Hematopoietic multipotent progenitor cell (in vitro differentiated cells): ENCODE results near the gene NUDT21. TPM values are rescaled to one million over a fixed set of nuclear protein-coding genes. Genes with fewer than 3 reads are reported as not detected.
A peak's percentile ranks its signal among the peaks of the same experiment; 100 is the strongest.

Experiments used
- DNase-seq, 3 donors: peaks; one replicate each; pipeline ENCODE4 v3.0.0-alpha.2; 2011 to 2015; ENCODE audit warnings: low read depth in 2 of 3, low spot score in 2 of 3
- total RNA-seq: library from RNA; depleted of rRNA; stranded (reverse); fragments of >200 nt; gene quantifications from one replicate; pipeline ENCODE4 v1.2.3, GENCODE V29; 2012

Gene NUDT21
- total RNA-seq, 1 donor: 34.5 TPM

DNA sequence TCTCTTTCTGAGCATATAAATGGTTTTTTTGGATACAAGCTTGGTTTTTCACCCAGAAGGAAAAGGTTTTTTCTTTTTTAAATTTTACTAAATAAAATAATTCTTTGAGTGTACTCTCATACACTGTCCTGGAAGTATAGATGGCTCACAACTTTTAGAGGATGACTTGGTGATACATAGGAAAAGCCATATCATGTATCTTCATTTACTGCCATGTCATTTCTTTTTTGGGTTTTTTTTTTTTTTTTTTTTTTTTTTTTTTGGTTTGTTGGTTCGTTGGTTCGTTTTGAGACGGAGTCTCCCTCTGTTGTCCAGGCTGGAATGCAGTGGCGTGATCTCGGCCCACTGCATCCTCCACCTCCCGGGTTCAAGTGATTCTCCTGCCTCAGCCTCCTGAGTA lies 12.0 kb upstream of the NUDT21 start:
- no peak for DNase-seq

- DNase-seq: no peak
Measured at GRCh38 chr16:56462064-56462796, 11.1 kb upstream of the NUDT21 start.

DNA sequence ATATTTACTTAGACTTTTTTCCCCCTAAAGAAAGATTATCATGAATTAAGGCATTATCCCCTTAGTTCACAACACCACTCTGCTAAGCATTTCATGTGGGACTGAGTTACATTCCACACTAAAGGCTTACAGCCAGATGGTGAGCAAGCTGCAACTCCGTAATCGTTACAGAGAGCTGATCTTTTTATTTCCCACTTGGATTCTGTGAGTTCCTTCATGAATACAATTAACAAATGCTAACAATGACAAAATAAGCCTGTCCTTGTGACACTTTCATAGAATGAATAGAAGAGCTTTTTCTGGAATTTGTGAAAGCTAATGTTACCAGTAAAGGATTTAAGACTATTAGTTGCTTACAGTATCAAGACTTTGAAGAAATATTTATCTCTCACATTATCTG lies 9.0 kb upstream of the NUDT21 start:
- no peak for DNase-seq

- DNase-seq: no peak
Measured at GRCh38 chr16:56457927-56458470, 6.9 kb upstream of the NUDT21 start.

- DNase-seq: peak in 2 of 3 donors; percentile 14 to 31
Measured at GRCh38 chr16:56451753-56452689, 889 bp upstream of the NUDT21 start.

DNA sequence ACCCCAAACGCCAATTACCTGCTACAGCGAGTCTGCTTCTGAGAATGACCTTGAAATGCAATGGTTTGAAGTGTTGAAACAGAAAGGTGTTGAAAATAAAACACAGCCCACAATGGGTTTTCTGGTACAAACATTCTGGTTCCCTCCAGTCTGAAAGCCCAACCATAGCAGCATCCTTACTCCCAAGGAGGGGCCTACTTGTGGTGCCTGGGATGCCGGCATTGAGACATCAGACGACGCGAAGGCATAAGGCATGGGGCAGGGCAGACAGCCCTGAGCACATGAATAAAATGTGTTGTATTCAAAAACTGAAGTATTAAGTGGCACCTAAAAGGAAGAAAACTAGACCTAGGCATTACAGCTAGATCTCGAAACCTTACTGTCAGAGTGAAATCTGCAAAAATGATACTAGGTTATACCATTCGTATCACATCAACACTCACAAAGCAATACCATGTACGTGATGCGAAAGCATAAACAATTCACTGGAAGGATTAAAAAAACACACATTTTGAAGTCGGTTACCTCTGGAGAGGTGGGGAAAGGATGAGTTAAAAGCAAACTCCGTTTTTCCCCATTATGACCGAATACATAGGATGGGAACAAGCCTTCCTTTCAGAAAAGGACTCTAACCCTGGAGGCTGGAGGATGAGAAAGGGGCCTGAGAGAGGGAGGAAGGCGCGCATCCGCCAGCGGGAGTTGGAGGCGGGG lies 702 bp downstream of the NUDT21 start:
- peak in 1 of 3 donors; percentile 3 for DNase-seq

DNA sequence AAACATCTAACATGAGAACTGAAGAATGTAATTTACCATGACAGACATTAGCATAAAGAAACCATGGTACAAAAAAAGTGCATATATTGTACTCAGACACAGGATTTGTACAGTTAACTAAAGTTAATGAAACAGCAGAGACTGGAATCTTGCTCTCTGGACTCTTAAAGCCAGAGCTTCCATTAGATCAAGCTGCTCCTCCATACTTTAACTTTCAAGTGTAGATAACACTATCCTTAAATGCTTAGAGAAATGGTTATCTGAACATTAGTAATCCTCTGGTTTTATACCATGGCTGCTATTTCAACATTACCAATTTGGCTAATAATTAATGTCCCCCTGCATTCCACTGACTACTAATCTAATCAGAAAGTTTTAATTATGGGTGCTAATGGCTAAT lies 3.1 kb downstream of the NUDT21 start:
- DNase-seq: no peak

DNA sequence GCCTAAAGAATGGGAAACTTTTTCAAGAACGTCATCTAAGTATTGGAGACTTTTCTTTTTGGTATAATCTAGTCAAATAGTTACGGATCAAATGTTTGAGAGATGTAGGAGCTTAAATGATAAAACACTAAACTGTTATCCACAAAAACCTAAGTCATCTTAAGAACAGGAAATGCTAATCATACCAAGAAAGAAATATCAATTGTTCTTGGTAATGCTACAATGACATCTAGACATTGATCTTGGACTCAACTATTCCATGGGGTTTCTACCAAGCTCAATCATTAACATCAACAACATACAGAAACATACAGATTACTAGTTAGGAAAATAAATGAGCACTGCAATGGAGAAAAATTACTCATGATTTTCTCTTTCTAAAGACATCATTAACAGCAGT lies 3.8 kb downstream of the NUDT21 start:
- DNase-seq: no peak

- DNase-seq: no peak
Measured at GRCh38 chr16:56438038-56438437, 13.1 kb downstream of the NUDT21 start.

- no peak for DNase-seq
Measured at GRCh38 chr16:56436258-56436657, 14.9 kb downstream of the NUDT21 start.

DNA sequence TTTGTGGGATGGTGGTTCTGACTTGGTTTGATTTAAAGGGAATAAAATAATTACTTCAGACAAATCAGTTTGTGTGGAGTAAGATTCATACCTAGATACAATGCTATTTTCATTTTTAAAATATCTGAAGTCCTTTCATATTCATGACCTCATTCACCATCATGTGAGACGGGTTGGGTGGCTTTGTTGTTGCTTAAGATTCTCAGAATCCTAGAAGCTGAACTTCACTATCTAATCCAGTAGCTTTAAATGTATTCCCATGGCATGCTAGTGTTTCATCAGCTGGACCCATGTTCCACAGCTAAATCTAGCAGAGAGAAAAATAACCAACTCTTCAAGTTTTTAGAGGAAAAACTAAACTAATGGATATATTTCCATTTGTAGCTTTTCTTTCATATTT lies 23.0 kb downstream of the NUDT21 start:
- DNase-seq: no peak

GRCh38 chr16:56426585-56426984 lies 24.5 kb downstream of the NUDT21 start:
- no peak for DNase-seq

DNA sequence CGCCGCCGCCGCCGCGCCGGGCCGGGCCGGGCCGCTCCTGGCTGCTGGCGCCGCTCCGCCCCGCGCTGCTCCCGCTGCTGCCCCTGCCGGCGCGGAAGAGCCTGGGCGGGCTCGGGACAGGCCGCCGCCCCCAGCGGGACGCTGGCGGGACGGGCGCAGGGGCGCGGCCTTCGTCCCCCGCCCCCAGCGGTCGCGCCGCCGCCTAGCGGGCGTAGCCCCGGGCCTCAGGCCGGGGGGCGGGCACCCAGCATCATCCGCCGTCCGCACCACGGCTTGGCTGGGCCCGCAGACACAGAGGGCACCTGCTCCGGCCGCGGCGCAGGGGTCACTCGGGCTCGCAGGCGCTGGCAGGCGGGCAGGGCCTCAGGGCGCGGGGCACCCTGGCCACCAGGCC lies 25.7 kb downstream of the NUDT21 start, which contains the start of gene AMFR:
TSS of gene AMFR (minus strand) at position 107 of the 394 bp plus-strand sequence. CDS start 218 bp downstream, outside the sequence.
- peak; percentile 67 to 87 (median 87) for DNase-seq

DNA sequence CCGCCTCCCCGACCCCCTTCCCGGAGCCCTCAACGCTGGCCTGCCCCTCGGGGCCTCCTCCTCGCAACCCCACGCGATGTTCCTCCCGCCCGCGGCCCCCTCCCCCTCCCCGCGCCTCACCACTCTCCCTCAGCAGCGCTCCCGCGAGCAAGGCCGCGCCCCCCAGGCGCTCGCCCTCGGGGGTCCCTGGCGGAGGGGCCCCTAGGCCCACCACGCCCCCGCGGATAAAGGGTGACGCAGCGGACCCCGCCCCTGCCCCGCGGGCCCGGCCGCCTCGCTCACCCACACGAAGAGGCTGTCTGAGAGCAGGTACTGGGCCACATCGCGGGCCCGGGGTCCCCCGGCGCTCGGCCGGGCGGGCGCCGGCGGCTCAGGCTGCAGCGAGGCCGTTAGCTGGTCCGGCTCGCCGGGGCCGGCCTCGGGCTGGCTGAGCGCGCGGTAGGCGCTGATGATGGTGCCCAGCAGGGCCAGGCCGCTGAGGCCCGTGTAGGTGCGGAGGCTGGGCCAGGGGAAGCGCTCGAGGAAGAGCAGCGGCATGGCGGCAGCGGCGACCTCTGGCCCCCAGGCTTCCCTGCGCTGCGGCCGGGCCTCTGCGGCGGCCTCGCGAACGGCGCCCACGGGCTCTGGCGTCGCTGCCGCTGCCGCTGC lies 26.2 kb downstream of the NUDT21 start:
- DNase-seq: peak; percentile 9 to 39 (median 30)

DNA sequence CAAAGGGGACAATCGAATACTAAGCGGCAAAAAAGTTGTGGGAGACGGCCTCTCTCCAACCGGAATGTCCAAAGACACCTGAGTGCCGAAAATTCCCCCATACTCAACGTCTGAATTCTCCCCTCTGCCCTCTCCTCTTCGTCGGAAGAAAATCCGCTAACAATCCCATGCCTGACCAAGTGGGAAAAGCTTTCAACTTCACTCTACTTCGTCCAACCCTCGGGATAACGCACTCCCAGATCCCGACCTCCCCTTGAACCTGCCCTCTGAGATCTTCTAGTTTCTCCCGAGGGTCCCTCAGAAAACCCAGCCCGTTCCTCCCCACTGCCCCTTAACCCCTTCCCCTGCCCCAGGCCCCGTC lies 26.7 kb downstream of the NUDT21 start:
- no peak for DNase-seq

GRCh38 chr16:56423584-56424403 lies 27.3 kb downstream of the NUDT21 start:
- peak in 1 of 3 donors; percentile 23 for DNase-seq

- no peak for DNase-seq
Measured at GRCh38 chr16:56422896-56423441, 28.2 kb downstream of the NUDT21 start.

- no peak for DNase-seq
Measured at GRCh38 chr16:56421976-56422669, 29.0 kb downstream of the NUDT21 start.

DNA sequence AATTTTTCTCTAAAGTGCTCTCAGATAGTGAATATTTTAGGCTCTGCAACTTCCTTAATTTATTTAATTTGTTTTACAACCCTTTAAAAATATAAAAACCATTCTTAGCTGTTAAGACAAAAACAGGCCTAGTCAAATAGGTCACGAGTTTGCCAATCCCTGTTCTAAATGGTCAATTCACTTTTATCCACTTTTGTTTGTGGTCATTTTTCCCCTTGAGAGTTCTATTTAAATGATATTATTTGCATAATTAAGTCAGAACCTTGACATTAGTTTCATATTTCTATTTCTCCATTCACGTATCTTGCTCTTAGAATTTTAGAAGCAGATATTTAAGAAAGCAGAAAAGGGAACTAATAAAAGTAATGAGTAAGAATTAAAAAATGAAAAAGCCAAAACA lies 29.8 kb downstream of the NUDT21 start:
- DNase-seq: no peak
